Fibroblast of pulmonary artery (primary cell): ENCODE measurements around the gene GUCY2C.

Experiments used
- DNase-seq: peaks from one replicate; pipeline ENCODE4 v3.0.0-alpha.2; 2010; ENCODE audit warnings: low read depth
- H3K4me3 ChIP-seq: replicated peaks from 2 replicates; pipeline ENCODE4 v1.5.1; 2011; ENCODE audit warnings: low read depth, mild to moderate bottlenecking, control low read depth, low read length, moderate library complexity
- CTCF ChIP-seq: IDR thresholded peaks from 2 replicates; pipeline ENCODE4 v1.5.1; 2011; ENCODE audit warnings: mild to moderate bottlenecking, control low read depth, low read length, inconsistent platforms; ENCODE audit errors: missing control alignments

GUCY2C gene

DNA sequence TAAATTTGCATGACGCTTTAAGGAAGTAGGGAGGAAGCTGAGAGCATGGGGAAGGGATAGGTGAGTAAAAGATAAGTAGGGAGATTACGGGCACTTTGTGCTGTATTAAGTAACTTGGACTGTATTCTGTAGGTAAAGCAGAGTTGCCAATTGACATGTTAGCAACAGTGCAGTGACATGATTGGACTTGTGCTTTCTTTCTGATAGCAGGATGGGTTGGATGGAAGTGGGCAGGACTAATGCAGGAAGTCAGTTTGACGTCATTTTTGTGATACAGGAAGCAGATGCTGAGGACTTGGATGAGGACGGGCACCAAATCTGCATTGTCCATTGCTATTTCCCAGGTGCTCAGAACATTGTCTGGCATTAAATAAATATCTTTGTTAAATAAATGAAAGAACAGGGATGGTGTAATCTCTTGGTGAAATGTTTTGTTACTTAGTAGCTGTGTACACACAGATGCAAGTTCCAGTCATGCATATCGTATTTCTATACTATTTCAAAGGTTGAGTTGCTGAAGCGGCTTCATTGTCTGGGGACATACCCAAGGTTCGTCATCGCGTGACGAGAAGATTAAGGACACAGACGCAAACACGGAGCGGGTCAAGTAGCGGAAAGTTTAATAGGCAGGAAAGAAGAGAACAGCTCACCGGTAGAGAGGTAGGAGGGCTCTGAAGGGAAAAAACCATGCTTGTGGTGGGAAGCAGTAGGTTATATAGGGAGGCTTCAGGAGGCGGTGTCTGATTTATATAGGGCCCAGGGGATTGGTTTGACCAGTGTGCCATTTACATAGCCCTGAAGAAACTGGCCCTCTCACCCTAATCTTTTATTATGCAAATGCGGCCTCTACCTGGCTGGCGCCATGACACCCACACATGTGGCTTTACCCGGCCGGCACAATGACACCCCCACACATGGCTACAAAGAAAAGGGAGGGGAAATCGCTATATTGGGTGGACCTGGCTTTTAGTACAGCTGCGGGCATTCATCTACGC lies 30.7 kb downstream of the GUCY2C start:
- DNase-seq: no peak
- TF ChIP-seq CTCF: no peak
- H3K4me3 ChIP-seq: no peak overlapping the region

- peak; percentile 62 for DNase-seq
- no peak overlapping the region for H3K4me3 ChIP-seq
- TF ChIP-seq CTCF: peak; percentile 68
Measured at GRCh38 chr12:14664434-14665023, 31.9 kb downstream of the GUCY2C start.

- no peak for DNase-seq
- H3K4me3 ChIP-seq: no peak overlapping the region
- no peak for TF ChIP-seq CTCF
Measured at GRCh38 chr12:14663002-14663401, 33.4 kb downstream of the GUCY2C start.

- no peak for DNase-seq
- TF ChIP-seq CTCF: no peak
- H3K4me3 ChIP-seq: no peak overlapping the region
Measured at GRCh38 chr12:14656846-14657245, 39.6 kb downstream of the GUCY2C start.

GRCh38 chr12:14655284-14655683 lies 41.1 kb downstream of the GUCY2C start:
- no peak overlapping the region for H3K4me3 ChIP-seq
- no peak for DNase-seq
- TF ChIP-seq CTCF: no peak

DNA sequence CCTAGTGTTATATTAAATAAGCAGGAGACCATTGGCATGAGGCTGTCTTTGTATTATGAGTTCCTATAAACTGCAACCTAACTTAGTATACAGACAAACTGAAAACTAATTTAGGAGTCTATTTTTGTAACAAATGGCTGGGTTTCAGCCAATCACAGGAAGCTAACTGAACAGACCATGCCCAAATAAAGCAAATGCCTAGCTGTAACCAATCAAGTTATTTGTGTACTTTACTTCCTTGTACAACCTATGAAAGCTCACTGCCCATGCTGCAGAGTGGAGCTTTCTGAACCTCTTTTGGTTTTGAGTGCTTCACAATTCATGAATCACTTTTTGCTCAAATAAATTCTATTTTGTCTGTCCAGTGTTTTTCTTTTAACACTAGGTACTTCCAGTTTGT lies 41.6 kb downstream of the GUCY2C start:
- DNase-seq: no peak
- no peak for TF ChIP-seq CTCF
- H3K4me3 ChIP-seq: no peak overlapping the region
